RKO (cell line): Measurements from ENCODE around the gene MED13L.
"Not testable (repeated sequence)": the region's sequence is repeated elsewhere in the genome, so short reads cannot be mapped to it uniquely, and the experiment has no call there.

ENCODE experiments used
- DNase-seq: peaks from one replicate; pipeline ENCODE4 v3.0.0-alpha.2; 2016; ENCODE audit warnings: low spot score

Gene MED13L

DNA sequence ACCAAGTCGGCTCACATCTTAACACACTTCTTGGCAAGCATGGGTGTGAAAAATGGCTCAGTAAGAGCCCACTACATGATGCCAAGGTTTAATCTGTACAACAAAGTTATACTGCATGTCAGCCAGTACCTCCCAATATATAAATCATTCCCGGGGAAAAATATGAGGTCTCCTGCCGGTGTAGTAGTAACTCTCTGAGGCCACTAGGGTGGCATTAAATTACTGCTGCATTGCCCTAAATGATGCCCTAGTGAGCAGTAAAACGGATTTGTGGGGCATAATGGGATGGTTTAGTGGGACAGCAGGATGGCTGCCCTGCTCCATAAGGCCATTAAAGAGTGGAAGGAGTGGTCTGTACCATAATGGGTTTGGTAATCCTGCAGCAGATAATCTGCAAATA, 267.7 kb downstream of the MED13L start:
- peak; percentile 20 for DNase-seq

DNA sequence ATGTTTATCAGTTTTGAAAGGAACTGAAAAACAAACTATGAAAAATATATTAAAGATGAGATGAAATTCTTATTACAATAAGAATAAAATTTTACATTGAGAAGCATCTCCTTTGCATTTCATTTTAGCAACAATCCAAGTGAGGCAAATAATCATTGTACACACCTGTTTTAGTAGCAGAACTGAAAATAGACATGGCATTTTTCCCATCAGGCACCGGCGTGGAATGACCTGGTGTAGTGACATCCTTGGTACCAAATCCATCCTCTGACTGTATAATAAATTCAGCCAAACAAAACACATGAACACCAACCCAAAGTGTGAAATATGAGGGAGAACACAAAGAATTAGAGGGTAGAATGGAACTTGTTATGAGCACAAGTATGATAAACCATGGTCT, 271.4 kb downstream of the MED13L start:
- no peak for DNase-seq

DNA sequence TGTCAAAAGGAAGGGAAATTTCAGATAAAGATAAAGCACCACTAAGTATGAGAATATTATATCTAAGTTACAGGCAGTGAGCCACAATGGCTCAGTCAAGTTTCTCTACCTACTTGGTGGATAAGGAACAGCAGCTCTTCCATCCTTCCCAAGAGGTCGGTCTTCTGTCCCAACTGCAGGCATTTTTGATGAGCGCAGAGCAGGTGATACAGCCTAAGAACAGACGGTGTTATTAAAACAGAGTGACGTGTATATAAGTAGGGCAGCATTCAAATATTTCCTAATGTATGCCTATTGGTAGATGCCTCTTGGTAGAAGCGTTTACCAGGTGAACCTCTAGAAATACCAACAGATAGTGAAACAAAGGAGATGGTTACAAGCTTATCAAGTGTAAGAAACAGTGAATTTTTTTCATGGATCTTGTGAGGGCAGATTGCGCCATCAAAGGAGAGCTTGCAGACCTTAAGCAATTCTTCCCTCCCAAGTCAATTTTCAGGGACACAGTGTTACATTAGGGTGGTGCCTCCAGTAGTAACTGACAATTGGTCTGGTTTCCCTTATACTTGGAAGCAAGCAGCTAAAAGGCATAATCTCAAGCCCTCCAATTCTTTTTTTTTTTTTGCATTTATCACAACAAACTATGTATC, 274.5 kb downstream of the MED13L start:
- no peak for DNase-seq

DNA sequence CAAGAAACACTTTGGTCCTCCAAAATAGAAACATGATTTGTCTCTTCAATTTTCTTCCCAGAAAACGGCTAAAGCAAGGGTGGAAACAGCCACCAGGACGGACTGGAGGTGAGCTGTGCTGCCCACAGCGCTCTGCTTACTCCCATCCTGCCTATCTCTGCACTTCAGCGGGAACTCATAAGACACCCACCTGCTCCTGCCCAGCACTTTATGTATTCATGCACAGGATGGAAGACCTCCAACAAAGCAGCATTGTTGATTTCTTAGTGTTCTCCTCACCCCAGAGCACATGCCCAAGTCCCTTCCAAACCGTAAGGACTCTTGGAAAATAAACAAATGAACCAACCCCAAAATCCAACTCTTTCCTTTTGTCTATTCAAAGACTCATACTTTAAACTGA, 277.2 kb downstream of the MED13L start:
- no peak for DNase-seq

DNA sequence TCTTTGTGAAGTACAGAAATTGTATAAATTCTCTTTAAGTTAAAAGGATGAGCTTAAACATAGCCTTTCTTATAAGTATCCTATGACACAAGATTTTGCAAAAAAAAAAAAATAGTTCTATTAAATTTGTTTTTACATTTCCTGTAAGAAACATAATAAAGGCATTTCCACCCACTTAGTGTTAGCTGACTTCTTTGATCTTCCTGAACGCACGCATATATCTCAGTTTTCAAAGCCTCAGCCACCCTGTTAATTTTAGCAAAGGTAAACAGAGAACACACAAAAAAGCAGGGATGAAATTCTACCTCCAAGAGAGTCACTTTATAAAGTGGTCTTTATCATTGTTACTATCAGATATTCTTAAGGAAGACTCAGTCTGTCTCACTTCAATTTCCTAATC, 277.9 kb downstream of the MED13L start:
- DNase-seq, result no peak

DNA sequence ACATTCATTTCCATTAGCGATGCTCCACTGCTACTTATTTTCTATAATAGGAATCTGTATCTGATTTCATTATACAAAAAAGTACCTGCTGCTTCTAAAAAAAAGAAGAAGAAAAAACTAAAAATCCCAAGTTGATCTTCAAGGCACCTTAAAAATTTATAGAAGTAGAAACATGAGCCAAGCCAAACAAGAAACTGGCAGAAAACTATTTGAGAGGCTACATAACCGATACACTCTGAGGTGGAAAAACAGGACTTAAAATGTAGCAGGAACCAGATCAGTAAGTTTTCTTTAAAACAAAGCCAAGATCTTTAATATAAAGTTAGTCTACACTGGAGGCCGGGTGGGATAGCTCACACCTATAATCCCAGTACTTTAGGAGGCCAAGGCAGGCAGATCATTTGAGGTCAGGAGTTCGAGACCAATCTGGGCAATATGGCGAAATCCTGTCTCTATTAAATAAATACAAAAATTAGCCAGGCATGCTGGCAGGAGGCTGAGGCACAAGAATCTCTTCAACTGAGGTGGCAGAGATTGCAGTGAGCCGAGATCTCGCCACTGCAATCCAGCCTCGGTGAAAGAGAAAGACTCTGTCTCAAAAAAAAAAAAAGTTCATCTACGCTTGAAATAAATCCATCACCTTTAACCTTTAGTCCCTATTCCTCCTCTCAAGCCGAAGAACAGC, 278.6 kb downstream of the MED13L start:
- no peak for DNase-seq

DNA sequence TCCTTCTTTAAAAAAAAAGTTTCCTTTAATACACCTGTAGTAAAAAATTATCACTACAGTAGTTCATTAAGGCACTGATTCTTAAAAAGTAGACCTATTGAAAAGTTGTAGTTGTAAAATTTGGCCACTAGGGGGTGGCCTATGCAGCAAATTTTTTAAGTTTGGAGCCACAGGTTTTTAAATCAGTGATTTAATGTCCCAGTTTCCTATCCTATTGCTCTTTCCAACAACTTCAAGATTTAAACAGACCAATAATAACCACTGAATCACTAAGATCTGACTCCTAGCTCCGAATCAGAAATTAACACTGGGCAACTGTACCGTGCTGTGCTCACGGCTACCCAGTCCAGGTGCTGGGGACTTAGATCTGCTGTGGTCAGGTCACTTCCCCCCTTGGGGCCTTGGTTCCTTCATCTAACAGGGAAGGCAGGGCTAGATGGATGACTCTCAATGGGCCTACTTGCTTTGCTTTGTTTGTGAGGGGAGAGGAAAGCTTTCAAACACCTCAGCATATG, 279.3 kb downstream of the MED13L start:
- DNase-seq, result peak; percentile 54

DNA sequence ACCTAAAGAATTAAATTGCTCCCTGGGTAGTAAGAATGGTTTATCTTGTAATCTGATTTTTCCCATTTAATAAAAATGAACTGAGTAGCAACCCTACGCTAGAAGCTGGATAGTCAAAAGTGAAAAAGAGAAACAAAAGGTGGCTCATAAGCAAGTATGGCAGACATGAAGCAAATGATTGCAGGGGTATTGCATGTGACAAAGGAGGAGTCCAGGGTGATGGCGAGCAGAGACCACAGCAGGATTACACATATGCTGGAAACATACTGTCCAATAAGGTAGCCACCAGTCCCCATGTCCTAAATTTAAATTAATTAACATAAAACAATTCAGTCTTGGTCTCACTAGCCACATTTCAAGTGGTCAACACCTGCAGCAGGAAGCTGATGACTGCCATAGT, 283.8 kb downstream of the MED13L start:
- no peak for DNase-seq

DNA sequence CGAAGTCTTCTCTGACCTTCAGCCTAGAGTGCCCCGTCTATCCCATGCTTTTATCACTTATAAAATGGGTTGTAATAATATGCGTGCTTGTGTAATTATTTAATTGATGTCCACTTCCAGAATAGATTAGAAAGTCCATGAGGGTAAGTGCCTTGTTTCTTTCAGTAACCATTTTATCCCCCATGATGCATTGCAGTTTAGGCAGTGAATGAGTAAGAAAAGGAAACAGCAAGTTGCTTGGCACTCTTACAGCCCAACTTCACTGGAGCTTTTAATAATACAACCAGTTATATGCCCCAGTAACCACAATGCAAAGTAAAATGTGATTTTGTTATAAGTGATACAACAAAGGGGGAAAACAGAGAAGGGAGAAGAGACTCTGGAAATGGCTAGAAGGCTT, 287.3 kb downstream of the MED13L start:
- no peak for DNase-seq

DNA sequence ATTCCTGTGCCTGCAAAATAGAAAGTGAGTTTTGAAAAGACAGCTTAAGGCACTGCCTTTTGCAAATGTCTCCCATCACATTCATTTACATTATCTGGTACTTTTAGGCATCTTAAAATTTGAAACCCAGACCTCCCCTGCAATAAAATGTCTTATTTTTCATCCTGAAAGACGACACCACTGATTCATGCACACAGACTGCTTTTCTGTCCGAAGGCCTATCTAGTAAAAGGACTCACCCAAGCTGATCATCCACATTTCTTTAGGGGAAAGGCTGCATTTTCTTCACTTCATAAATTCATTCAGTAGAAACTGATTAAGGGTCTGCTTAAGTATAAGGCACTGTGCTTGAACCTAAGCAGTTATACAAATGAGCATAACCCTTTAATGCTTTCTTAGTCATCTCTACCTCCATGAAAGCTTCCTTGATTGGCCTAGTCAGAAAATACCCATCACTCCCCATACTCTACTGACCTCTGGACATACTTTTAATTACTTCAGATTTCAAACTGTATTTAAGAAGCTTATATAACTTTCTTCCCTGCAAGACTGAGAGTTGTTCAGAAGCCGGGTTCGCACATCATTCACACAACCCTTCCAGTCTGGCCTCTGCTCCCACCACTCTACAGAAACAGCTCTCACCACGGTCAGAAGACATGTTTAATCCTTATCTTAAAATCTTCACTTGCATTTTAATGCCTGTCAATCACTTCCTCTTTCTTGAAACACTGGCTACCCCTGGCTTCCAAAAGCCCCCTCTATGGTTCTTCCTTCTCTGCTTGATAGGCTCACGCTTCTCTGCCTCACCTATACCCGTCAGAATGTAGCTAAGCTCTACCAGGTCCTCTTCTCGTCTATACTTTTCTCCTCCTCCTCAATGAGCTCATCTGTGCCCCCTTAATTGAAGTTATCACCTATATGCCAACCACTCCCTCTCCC, 288.6 kb downstream of the MED13L start:
- DNase-seq, result no peak

DNA sequence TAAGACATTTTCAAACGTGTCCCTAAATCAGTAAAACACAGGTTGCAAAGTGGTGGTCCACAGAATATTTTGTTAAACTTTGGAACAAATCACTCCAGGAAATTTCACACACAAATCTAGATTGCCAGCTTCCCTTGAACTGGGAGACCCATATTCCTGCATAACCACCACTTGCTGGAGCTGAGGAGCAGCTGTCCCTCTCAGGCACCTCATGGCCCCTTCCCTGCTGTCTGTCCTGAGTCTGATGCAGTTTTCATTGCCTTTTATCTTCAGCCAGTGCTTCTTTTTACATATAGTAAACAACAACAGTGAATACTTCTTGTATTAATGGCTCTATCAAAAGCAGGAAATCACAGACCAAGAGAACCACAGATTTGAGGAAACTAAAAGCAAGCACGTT, 289.3 kb downstream of the MED13L start:
- DNase-seq, result no peak

DNA sequence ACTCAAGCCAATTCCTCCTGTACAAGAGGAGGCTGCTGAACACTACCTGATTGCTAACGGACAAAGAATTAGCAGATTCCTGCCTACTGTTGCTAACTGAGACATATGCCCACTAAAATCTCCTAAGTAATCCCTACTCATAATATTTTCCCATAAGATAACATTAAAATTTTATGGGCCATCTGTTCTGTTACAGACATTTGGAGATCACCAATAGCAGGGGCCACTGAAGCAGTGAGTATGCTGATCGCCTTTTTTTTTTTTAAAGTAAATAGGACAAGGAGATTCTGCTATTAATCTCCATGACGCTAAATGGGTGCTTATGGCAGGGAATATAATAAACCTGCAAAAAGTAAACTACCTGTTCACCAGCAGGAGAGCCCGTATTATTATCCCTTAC, 292.9 kb downstream of the MED13L start:
- DNase-seq, result no peak

DNA sequence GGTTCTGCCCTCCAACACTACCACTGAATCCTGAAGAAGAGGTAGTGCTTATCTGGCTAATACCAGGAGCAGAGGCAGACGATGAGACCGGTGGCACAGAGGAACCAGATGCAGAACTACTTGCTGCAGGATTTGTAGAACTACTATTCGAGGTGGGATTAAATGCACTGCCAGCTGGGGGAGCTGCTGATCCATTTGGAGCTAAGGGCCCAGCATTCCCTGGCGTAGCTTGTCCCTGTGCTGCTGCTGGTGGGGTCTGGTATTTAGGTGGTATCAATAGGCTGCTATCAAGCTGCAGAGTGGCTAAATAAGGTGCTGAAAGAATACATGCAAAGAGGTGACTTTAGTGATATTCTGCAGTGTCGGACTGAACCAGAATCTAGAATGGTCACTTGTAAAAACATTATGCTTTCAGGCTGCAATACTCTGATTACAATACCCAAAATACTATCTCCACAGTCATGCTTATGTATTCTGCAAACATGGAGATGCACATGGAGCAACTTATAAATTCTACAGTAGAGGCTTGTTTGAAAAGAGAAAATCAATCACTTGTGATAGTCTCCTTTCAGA, 294.2 kb downstream of the MED13L start:
- peak; percentile 11 for DNase-seq

DNA sequence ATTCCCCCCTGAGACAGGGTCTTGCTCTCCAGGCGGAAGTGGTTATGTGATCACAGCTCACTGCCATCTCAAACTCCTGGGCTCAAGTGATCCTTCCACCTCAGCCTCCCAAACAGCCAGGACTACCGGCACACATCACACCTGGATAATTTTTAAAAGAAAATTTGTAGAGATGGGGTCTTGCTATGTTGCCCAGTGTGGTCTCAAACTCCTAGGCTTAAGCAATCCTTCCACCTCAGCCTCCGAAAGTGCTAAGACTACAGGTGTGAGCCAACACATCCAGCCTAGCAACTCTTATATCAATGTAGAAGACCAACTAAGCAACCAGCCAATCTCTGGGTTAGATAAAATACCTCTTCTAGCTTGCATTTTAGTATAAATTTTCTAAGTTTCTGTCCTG, 297.2 kb downstream of the MED13L start:
- DNase-seq, result no peak

DNA sequence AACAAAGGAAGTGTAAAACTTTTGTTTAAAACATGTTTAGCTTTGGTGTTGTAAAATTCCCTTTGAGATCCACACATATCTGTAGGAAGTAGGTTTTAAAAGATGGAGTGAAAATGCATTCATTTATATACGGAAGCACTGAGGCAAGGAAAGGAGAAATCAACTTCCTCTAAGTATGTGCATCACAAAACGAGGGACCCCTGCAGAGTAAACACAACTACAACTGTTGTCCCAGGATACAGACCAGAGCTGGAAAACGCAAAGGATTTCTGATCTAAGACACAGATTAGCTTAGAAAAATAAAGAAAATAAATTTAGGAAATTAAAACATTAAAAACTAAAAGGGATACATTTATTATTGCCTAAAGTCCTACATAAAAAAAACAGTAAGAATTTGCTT, 297.6 kb downstream of the MED13L start:
- DNase-seq, result no peak

DNA sequence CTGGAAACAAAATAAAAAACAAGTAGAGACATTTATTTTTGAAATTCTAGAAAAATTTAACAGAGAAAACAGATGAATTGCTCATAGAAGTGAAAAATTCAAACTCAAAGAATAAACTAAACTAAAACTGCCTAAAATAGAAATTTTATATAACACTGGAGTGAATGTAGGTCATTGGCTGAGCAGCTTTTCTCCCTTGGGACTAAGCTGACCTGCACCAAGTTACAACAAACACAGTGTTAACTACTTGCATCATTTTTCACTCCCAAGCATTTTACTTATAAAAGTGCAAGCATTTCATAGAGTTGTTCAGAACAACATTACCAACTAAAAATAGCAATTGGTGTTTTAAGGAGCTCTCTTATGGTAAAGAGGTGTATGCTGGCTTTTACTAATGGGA, 298.1 kb downstream of the MED13L start:
- no peak for DNase-seq

DNA sequence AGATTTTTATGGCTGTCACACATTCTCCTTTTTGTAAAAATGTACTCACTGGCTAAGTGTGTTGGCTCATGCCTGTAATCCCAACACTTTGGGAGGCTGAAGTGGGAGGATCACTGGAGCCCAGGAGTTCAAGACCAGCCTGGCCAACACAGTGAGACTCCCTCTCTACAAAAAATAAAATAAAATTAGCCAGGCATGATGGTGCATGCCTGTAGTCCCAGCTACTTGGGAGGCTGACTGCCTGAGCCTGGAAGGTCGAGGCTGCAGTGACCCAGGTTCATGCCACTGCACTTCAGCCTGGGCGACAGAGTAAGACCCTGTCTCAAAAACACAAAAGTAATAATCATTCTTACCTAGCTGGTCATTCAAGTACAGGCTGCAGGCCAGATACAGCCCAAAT, 300.7 kb downstream of the MED13L start:
- DNase-seq, result not testable (repeated sequence)

DNA sequence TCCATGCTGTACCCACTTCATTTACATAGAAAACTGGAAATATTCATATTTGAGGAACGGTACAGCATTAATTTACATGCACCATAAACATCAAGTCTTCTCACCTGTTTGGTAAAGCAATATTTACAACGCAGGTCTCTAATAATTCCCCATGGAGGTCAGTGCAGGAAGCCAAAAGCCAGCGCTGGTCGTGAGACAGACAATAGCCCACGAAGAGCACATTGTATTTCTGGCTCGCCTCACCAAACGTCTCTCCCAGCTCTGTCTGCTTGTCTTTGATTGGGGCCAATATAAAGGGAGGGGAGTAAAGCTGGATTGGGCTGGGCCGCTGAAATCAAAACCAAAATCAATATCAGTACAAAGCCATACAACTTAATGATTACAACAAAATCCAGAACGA, 302.1 kb downstream of the MED13L start:
- DNase-seq, result no peak

DNA sequence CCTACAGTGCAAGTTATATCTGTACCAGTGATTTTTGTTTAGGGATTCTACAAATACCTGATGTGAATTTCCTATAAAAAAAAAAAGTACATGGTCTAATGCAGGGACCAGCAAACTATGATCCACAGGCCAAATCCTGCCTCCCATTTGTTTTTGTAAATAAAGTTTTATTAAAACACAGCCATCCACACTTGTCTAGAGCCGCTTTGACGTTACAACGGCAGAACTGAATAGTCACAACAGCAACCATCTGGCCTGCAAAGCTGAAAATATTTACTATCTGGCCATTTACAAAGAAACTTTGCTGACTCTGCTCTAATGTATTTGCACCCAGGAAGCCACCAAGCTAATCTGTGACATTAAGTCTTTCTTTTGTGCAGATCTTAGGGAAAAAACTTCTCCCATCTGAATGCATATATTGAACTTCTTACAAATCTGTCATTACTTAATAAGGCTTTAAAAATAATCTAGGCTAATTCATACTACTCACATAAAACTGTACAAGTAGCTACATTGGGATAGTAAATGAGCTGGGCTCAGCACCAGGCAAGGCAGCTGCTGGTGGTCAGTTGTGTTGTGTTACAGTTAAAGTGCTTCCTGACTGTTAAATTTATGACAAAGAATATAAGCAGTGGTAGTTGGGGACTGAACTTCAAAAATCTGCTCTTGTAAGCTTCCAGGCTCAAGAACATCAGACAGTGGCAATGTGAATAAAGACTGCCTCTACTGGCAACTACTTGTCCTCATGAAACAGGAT, 303.3 kb downstream of the MED13L start:
- peak; percentile 11 for DNase-seq

DNA sequence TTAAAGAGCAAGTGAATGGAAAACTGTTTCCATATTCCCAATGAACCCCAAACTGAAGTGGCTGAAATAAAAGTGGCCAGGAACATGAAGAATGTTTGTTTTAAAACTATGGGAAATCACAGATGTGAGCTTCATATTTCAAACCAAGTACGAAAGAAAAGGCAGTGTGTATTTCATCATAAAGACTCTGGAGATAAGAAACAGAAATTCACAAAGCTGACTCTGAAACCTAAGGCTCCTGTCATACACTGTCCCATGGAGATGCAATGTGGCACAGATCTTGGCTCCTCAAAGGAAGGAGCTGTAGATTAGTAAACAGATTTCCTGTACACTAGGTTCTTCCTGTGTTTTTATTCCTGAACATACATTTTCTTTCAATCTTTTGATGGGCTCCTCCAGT, 304.4 kb downstream of the MED13L start:
- no peak for DNase-seq

DNA sequence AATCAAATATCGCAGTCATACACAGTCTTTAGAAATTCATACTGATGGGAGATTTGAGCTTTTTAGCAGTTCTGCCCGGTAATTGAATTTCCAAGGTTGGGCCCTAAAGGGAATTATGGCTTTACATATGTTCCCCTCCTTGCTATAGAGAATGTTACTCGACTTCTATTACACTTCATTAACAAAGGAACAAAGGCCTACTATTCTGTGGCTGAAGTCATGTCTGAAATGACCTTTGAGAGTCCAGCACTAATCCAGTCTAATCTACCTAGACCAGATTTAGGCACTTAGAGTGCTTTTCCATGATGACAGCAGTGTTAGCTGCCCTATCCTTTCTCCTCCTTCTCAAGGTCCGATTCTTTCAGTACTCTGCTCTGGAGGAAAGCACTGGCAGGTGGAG, 305.3 kb downstream of the MED13L start:
- no peak for DNase-seq

DNA sequence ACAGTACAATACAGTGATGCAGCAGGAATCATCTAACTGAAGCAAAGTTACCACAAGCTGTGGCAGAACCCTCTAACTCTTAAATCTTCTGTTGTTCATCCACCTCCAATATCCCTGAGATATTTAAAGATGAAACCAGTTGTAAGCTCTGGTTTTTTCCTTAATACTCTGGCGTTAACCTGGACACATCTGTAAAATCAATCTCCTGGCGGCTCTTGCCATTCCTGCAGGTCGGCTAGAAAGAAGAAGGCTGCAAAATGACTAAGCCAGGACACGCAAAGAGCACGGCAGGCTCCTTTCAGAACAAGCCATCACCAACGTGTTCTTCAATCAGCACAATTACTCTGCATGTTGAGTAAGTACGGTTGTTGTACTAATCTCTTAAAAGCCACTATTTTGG, 309.3 kb downstream of the MED13L start:
- no peak for DNase-seq
